GF-D8 (cell line): ENCODE data around the gene SCP2D1.
A peak's percentile ranks its signal among the peaks of the same experiment; 100 is the strongest.
"Not testable (repeated sequence)": the region's sequence is repeated elsewhere in the genome, so short reads cannot be mapped to it uniquely, and the experiment has no call there.

Source experiments
- DNase-seq: peaks from one replicate; lab custom pipeline; 2025; lab: John Stamatoyannopoulos, UW

Gene SCP2D1

DNA sequence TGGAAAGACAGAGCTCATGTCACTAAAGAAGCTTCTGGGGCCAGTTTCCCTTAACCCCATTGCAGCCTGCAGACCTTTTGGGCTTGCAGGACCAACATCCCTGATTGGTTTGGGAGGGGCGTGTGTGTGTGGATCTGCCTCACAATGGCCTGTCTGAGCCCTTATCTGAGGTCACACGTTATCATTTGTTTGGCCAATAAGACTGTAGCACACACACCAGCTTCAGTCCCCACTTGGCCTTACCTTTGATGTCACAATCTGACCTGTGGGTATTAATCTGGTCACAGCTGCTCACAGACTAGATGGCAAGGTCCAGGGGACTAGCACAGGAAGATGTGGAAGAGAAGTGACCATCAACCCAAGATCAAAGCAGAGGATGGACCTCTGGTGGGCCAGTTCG, at the start of gene SCP2D1:
Gene SCP2D1, plus strand, starts transcription at position 301 of the 400 bp plus-strand sequence. Its CDS starts 33 bp downstream, at position 334.
- no peak for DNase-seq

DNA sequence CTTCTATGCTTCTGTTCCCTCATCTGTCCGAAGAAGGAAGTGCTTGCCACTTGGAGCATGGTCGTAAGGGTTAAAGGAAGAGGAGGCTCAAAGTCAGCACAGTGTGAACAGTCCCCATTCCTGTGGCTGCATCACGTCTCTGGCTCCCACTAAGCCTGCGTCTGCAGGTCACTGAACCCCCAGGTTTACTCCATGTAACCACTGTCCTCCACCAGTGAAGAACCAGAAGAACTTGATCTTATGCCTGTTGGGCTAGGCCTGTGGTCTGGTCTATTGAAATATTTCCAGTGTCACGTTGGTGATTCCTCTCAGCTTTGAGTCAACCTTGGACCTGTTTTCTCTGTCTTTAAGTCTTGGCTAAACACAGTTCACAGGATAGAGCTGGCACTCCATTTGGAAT, 45.9 kb upstream of the SCP2D1 start:
- no peak for DNase-seq

DNA sequence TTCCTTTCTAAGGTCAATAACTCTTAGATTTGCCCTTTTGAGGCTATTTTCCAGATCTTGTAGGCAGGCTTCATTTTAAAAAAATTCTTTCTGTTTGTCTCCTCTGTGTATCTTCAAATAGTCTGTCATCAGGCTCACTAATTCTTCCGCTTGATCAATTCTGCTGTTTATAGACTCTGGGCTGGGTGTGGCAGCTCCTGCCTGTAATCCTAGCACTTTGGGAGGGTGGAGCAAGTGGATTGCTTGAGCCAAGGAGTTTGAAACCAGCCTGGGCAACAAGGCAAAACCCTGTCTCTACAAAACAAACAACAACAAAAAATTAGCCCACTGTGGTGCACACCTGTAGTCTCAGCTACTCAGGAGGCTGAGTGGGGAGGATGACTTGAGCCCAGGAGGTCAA, 40.0 kb upstream of the SCP2D1 start:
- no peak for DNase-seq

DNA sequence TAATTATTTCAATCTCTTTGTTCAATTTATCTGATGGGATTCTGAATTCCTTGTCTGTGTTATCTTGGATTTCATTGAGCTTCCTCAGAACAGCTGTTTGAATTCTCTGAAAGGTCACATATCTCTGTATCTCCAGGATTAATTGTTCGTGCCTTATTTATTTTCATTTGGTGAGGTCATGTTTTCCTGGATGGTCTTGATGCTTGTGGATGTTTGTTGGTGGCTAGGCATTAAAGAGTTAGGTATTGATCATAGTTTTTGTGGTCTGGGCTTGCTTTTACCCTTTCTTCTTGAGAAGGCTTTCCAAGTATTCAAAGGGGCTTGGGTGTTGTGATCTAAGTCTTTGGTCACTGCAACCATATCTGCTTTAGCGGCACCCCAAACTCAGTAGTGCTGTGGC, 39.4 kb upstream of the SCP2D1 start:
- no peak for DNase-seq

DNA sequence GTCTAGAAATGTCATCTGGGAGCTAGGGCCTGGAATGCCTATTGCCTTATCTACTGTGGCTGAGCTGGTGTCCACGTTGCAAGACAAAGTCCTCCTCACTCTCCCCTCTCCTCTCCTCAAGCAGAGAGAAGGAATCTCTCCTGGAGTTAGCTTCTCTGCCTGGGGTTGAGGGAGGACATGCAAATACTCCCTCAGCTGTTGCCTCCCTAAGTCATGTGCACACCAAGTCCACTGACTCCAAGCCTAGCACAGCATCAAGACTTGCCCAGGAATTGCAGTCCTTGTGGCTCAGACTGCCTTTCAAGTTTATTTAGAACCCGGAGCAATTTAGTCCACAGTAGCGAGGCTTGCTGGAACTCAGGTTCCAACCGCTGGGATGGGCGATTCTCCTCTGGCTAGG, 38.0 kb upstream of the SCP2D1 start:
- no peak for DNase-seq

DNA sequence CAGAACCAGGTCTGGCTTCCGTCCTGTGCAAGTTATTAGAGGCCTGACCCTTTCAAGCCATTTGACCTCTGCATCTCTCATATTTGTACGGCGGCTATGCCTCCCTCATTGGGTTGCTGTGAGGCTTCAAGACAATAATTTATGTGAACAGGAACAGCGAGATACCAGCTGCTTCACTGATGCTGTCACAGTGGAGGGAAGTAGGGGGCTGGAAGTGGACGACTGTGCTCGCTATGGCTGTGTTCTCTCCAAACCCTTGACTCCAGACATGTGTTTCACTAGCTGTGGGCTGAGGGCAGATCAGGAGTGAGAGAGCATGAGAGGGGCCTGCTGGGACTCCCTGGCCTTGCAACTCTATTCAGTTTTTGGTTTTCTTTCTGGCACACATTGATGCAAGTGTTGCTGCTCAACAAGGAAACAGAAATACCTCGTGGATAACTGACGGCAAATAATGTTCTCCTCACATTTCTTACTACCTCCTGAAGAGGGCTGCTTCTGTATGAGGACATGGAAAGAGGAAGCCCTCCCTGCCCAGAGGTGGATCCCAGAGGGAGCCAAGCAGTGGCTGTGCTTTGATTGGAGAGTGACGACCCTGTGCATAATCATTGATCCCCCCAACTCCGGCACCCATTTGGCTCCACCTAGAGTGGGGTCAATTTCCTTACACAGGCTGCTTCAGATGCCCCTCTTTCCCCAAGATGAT, 34.7 kb upstream of the SCP2D1 start:
- DNase-seq: no peak

DNA sequence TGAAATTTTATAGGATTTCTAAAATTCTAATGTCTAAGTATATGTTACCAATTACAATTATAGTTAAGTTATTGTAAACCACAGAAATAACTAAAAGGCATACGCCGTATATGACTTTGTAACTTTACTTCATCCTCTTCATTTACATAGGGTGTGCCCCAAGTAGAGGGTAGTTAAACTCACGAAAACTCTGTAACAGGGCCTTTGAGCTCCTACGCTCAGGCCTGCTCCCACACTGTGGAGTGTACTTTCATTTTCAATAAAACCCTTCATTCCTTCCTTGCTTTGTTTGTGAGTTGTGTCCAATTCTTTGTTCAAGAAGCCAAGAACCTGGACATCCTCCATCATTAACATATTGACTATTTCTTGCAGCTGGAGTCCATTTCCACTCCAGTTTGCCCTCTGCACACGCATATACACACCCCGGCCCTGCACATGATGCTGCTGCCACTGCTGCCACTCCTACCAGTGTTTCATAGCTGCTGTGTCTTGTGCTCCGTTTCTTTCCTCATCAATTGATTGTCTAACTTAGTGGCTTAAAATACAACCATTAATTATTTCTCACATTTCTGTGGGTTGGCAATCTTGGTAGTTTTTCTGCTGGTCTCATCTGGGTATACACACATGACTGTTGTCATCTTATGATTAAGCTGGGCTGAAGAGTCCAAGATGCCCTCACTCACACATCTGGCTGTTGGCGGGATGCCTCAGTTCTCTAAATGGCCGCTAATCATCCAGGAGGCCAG, 33.0 kb upstream of the SCP2D1 start:
- DNase-seq: no peak

DNA sequence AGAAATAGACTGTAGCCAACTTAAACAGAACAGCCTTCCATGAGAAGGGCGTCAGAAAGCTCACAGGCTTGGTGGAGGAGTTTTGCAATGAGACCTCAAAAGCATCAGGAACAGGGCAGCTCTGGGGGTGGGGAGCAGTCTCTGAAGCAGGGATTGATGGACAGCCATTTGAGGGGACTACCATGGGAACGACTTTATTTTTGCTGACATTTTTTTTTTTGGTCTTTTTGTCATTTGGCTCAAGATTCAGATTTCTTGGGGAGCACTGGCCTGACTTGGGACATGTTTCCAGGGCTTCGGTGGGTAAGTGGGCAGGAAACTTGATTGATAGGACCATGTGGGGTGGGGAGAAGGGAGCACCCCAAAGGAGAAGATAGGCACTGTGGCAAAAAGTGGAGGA, 32.1 kb upstream of the SCP2D1 start:
- DNase-seq: no peak

DNA sequence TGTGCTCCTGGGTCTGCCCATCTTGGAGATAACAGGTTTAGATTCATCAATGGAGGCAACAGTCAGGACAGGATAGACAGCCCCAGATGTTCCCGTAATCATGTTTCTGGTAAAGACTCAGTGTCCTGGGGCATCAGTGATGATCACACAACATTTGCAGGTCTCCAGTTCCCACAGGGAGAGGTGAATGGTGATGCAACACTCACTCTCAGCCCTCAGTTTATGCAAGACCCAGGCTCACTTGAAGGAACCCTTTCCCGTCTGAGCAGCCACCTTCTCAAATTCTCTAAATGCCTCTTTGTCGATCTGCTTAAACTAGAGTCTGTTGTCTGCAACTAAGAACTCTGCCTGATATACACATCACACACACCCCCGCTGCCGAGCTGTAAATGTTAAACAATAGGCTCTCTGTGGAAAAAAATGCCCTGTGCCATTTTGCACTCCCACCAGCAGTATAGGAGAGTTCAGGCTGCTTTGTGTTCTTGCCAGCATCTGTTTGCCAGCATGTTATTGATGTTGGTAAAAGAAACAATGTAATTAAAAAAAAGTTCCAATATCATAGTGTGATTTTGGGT, 30.1 kb upstream of the SCP2D1 start:
- no peak for DNase-seq

DNA sequence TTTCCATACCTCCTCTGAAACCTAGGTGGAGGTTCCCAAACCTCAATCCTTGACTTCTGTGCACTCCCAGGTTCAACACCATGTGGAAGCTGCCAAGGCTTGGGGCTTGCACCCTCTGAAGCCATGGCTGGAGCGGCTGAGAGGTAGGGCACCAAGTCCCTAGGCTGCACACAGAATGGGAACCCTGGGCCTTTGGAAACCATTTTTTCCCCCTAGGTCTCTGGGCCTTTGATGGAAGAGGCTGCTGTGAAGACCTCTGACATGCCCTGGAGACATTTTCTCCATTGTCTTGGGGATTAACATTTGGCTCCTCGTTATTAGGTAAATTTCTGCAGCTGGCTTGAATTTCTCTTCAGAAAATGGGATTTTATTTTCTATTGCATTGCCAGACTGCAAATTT, 26.5 kb upstream of the SCP2D1 start:
- DNase-seq: not testable (repeated sequence)

DNA sequence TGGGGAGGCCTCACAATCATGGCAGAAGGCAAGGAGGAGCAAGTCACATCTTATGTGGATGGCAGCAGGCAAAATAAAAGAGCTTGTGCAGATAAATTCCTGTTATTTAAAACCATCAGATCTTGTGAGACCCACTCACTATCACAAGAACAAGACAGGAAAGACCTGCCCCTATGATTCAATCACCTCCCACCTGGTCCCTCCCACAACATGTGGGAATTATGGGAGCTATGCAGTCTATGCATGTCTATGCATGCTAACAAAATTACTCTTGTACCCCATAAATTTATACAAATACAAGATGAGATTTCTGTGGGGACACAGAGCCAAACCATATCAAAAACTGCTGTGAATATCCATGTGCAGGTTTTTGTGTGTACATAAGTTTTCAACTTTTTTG, 25.6 kb upstream of the SCP2D1 start:
- DNase-seq: no peak

DNA sequence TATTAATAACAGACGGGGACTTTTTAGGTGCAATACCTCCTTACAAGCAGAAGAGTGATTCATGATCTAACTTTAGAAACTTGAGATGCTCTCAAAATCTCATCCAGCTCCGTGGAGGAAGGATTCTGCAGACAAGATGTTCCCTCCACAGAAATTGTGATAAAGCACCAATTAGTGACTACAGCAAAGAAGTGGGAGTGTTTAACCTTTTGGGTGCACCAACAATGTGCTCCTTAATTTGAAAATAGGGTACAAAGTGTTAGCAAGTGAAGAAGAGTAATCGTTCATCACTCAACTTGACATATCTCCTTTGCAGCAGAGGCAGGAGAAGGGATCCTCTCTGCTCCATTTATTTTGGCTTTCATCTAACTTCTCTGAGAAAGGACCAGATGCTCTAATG, 22.8 kb upstream of the SCP2D1 start:
- DNase-seq: no peak

DNA sequence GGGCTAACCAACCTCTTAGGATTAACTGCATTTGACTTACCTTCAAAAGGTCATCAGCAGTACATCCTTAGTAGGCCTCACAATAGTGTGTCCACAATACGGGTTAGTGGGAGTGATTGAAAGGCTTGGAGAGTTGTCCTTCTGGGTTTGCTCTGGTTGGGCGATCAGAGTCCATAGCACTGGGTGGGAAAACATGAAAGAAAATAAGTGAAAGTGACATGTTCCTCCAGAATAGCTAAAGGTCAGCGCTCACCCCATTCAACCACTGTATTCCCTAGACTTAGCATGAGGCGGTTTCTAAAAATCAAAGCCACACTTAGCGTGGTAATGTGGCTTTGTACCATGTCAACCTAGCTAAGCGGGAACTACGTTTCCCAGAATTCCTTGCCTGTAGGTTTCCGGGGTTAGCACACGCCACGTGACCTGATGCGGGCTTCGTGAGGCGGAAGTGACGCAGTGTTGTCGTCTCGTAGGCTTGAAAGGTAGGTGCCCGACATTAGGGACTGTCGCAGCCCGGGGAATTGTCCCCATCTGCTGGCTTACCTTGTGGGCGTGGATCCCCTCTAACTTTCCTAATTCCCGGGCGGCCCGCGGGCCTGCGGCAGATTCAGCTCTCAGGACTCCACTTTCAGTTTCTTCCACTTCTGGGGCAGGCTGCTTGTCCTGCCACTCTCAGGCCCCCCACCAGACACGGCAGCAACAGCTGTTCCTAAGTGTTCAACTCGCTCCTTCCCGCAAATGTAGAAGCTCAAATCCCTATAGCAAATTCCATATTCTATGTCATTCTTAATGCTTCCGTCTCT, 19.8 kb upstream of the SCP2D1 start:
- DNase-seq: peak; percentile 72

DNA sequence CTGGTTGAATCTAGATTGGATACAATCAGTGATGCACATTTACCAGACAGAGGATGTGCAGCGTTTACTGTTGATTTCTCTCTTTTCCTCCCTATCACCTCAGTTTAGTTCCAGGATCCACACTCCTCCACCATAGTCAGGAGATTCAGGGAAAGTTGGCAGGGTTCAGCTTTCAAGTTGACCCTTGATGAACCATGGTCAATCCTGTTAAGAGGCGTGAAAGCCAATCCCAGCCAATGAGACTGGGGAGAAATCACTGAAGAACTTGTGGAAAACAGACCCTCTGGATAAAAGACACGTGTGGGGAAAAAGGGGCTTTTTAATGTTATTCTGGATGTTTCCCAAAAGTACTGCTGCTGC, 19.2 kb upstream of the SCP2D1 start:
- DNase-seq: no peak

DNA sequence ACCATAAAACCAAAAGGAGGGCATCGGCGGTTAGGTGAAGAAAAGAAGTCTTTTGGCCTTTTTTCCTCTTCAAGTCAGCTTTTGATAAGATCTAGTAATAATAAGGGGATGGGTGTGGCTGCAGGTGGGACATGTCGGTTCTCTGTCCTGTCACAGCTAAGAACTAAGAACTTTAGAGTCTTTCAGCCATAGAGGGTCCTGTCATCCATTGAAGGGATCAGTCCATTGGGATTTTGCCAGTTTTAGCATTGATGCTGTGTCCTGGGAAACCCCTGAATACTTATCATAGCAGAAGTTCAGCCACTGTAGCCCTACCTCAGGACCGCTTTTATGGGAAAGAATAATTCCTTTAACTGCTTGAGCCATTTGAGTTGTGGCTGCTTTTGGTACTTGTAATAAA, 18.2 kb upstream of the SCP2D1 start:
- no peak for DNase-seq

DNA sequence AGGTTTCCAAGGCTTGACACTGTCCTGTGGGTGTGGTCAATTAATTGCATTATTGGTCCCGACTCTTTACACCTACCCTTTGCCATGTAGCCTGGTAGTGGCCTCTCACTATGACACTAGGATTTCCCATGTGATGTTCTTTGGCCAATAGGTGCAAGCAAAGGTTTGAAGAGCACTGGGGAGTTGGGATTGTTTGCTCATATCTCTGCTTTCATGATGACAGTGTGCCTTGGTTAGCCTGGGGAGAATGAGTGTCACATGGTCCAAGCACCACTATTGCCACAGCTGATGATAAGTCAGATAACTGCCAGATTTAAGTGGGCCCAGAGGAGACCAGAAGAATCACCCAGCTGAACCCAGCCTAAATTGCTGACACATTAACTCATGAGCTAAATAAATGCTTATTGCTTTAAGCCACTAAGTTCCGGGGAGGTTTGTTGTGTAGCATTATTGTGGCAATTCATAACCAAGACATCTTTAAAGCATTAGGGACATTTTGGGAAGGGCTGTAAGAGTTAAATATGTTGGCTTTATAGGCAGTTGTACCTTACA, 17.2 kb upstream of the SCP2D1 start:
- DNase-seq: no peak

DNA sequence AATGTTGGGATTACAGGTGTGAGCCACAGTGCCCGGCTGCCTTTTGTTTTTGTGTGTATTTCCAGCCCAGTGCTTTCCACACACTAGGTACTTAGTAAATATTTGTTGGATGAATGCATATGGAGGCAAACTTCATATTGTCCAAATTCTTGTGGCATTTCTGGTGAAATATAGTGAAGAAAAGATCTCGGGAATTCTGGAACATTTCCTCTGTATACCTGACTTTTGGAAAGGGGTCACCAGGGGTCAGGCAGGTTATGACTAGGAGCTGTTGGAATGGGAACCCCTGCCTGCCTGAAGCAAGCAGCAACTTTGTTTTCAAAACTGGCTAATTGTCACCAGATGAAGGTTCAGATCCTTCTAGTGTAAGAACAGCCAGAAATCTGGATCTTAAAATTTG, 12.1 kb upstream of the SCP2D1 start:
- DNase-seq: no peak

DNA sequence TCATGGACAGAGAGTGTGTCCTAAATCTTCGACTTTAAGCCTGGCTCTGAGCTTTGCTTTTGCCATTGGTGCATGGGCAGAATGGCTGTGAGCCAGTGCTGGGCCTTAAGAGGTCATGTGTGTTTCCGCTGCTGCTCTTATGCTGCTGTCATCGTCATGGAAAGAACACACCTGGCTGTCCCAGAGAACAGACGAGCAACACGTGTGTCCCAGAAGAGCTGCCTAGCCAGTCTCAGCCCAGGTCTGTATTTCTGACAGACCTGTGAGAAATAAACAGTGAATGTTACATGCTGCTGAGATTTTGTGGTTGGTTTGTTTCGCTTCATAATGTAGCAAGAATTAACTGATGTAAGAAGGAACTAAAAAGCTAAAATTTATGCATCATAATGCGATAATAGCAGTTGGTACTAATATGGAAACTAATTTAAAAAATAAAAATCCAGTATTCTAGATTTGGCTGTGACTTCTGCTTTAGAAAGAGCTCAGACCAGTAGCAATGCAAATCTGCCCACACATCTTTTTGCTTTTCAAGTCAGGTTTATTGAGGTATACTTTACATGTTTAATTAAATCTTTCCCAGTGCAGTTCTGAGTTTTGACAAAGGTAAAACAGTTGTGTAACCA, 11.5 kb upstream of the SCP2D1 start:
- no peak for DNase-seq

DNA sequence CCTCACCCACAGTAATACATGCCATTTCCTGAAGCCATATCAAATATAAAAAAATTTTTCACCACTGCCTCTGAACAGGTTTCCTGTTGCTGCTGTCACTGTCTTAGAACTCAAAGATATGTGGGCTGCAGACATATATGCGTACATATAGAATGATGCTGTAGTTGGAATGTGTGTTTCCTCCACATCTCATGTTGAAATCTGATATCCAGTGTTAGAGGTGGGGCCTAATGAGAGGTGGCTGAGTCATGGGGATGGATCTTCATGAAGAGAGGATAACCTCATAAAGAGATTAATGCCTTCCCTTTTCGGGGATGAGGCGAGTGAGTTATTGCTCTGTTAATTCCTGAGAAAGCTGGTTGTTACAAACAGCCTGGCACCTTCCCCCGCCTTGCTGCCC, 7.7 kb upstream of the SCP2D1 start:
- no peak for DNase-seq

DNA sequence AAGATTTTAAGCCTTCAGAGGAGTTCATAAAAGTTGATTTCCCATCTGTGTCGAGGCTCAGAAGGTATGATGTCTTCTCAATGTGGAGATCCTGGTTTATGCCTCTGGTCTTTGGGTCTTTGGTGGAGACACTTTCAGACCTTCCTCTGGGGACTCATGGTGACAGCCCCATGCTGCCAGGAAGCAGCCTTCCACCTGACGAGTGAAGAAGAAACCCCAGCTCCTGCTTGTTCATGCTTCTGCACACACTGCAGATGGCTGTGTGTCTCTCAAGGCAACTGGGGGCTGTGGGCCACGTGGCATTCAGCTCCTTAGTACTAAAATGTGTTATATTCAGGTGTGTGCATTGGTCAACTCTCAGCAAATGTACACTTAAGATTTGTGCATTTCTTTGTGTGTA, 4.9 kb upstream of the SCP2D1 start:
- DNase-seq: no peak

DNA sequence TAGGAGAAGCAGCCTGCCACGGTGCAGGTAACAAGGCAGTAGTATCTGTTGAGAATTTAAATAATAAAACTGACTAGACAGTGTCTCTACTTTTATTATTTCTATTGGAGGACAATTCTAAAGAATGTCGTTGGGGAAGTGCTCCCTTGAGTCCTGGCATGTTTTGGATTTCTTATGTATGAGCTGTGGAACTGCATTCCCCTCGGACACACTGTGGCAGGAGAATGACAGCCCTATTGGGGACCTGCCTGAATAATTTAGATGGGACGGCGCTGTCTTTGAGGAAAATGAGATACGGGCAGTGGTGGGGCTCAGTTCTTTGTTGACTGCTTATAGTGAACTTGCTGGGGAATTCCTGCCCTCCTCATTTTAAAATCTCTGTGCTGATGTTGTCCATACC, 2.4 kb upstream of the SCP2D1 start:
- DNase-seq: no peak

DNA sequence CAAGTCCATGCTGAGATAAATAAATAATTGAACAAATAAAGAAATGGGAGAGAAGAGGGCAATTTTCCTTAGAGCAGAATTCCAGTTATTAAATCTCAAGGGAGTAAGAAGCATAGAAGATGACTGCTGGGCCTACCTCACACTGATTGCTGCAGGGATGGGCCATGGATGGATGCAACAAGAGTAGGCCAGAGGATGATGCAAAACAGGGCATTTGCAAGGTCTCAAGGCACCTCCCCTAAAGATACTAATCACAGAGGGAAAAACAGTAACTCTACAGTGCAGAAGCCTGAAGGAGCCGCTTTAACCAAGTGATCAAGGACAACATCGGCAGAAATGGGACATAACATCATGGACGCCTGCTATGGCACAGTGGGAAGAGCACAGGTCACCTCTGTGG, 1.7 kb upstream of the SCP2D1 start:
- DNase-seq: no peak
